GM18951 (cell line): ENCODE results near the gene SWI5.

Source experiments
- POLR2A ChIP-seq: IDR thresholded peaks from 4 replicates; pipeline ENCODE4 v1.6.1; 2011; ENCODE audit warnings: mild to moderate bottlenecking; ENCODE audit not compliant: insufficient read length, insufficient read depth; ENCODE audit errors: extremely low read depth
- in situ Hi-C: fragments of 300-500 bp; cut with MboI; formaldehyde crosslinking; loops from one replicate; pipeline ENCODE4 v1.12.0; 2022; ENCODE audit warnings: low sequenced_read_pairs, mixed read lengths, inconsistent platforms; ENCODE audit not compliant: unreplicated experiment

The SWI5 gene

DNA sequence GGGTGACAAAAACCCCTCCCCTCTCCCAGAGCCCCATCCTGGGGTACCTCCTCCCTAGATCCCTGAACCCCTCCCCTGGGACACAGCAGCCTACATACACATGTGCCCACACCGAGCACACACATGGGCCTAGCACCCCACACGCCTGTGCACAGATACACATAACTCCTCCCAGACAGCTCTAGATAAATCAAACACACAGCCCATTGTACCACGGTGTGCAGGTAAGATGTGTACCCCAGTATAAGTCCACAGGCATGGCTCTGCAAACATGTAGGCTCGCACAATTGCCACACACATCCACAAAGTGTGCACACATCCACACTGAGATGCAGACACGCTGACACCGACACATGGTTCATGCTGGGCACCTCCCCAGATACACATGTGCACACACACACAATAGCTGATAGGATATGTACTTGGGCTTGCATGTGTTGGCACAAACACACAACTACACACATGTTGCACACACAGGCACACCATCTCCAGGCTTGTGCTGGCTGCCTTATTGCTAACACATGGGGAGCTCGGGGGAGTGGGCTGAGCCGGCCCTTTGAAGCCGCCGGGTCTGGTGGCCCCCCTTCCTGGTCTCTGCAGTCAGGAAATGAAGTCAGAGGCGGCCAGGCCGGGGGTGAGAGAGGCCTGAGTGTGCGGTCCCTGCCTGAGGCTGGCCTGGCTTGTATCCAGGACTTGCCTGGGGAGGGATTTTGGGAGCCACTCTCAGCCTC, 30.5 kb upstream of the SWI5 start:
- in situ Hi-C loops = no loop called here
- TF ChIP-seq POLR2A = no peak

DNA sequence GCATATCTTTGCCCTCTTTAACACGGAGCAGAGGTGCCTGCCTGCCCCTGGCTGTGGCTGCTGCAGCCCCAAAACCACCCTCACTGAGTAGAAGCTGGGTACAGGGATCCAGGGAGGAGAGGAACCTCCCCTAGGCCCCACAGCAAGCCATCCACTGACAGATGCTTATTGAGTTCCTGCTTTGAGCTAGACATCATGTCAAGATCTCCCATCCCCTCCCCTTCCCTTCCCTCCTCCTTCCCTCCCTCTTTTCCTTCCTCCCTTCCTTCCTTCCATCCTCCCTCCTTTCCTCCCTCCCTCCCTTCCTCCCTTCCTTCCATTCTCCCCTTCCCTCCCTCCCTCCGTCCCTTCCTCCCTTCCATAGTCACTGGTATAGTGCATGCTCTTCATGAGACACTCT, 29.6 kb upstream of the SWI5 start:
- no peak for TF ChIP-seq POLR2A
- in situ Hi-C loops = no loop called here

DNA sequence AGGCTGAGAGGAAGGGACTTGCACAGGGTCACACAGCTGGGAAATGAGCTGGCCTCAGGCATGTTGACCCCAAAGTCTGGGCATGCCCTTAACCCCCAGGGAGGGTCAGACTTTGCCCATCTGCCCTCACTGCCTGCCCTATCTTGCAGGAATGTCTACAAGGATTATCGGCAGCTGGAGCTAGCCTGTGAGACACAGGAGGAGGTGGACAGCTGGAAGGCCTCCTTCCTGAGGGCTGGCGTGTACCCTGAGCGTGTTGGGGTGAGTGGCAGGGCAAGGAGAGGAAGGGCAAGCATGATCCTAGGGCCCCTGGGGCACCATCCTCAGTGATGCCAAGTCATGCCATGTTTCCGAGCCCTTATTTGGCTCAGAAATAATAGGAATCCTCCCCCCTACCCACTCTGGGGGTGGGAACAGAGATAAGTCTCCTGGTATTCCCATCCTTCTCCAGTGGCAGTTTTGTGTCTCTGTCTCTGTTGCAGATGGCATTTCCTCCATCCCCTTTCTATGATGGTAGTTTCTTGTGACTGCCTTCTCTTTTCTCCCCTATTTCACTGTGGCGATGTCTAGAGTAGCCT, 28.8 kb upstream of the SWI5 start:
- in situ Hi-C loops = no loop called here
- TF ChIP-seq POLR2A = no peak

DNA sequence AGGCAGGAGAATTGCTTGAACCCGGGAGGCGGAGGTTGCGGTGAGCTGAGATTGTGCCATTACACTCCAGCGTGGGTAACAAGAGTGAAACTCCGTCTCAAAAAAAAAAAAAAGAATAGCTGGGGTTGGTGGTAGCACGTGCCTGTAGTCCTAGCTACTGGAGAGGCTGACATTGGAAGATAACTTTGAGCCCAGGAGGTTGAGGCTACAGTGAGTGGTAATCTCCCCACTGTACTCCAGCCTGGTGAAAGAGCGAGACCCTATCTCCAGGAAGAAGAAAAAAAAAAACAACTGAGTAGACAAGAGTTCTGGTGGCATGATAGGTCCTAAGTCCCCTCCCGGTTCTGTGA, 26.5 kb upstream of the SWI5 start:
- in situ Hi-C loops = no loop called here
- TF ChIP-seq POLR2A = no peak

DNA sequence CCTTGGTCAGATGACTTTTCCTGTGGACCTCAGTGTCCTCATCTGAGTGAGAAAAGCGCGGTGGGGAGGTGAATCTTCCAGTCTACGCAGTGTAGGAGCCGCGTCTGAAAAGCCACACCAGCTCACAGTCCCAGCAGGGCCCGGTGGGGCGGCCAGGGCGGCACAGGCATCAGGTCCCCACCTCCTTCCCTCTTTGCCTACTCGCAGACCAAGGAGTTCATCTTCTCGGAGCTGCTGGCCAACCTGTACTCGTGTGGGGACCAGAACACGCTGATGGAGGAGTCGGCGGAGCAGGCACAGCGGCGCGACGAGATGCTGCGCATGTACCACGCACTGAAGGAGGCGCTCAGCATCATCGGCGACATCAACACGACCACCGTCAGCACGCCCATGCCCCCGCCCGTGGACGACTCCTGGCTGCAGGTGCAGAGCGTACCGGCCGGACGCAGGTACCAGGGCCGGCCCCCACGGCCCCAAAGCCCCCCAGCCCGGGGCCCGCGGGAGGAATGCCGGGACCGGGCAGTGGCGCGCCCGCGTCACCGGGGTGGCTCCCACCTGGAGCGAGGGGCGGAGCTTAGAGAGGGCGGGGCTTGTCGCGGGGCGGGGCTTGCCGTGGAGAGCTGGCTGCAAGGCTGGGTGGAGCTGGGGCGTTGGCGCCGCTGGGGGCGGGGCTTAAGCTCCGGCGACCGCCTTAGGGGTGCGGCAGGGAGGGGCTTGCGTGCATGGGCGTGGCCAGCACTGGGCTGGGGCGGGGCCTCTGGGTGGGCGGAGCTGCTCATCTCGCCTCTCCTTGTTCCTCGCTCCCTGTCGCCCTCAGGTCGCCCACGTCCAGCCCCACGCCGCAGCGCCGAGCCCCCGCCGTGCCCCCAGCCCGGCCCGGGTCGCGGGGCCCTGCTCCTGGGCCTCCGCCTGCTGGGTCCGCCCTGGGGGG, 25.9 kb upstream of the SWI5 start:
- no peak for TF ChIP-seq POLR2A
- in situ Hi-C loops = no loop called here

DNA sequence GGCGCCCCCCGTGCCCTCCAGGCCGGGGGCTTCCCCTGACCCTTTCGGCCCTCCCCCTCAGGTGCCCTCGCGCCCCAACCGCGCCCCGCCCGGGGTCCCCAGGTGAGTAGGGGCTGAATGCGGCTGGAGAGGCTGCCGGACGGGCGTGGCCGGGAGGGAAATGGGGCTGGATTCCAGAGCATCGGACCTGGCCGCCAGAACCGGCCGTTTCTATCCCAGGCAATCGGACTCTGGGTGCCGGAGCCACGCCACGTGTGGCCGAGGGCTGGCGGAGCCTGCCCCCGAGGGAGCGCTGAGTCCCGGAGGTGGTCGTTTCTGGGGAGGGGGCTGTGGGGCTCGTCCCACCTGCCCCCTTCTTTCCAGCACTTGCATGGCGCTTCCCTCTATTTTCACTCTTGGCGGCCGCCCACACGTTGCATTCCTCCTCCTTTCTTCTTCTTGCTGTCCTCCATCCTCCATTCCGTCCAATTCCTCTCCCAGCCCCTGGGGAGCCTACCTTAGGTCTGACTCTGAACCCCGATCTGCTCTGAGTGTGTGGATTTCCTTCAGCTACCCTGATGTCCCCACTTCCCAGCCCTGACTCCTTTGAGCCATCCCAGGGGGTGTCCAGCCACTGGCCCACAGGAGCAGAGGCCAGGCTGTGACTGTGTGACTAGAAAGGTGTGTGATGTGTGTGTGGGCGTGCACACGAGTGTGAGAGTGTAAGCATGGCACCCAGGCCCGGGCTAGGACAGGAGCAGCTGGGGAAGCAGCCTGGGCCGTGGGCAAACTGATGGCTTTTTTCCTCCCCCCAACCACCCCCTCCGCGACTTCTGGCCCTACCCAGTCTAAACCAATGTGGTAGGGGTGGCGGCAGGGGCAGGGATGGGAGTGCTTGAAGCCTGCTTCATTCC, 25.0 kb upstream of the SWI5 start:
- TF ChIP-seq POLR2A = no peak
- in situ Hi-C loops = no loop called here

DNA sequence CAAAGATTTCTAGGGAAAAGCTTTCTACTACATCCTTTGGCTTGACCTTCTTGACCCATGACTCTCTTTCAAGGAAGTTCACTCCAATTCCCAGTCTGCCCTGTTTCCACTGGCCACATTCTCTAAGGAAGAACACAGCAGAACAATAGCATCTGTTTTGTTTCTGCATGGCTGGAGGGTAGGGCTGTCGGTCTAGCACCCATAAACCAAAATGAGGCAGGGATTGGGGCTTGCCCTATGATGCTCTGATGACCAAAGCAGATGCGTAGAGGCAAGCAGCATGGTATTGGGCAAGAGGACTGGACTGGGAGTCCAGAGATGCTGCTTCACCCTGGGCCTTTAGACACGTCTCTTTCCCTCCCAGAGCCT, 24.4 kb upstream of the SWI5 start:
- TF ChIP-seq POLR2A = no peak
- in situ Hi-C loops = no loop called here

DNA sequence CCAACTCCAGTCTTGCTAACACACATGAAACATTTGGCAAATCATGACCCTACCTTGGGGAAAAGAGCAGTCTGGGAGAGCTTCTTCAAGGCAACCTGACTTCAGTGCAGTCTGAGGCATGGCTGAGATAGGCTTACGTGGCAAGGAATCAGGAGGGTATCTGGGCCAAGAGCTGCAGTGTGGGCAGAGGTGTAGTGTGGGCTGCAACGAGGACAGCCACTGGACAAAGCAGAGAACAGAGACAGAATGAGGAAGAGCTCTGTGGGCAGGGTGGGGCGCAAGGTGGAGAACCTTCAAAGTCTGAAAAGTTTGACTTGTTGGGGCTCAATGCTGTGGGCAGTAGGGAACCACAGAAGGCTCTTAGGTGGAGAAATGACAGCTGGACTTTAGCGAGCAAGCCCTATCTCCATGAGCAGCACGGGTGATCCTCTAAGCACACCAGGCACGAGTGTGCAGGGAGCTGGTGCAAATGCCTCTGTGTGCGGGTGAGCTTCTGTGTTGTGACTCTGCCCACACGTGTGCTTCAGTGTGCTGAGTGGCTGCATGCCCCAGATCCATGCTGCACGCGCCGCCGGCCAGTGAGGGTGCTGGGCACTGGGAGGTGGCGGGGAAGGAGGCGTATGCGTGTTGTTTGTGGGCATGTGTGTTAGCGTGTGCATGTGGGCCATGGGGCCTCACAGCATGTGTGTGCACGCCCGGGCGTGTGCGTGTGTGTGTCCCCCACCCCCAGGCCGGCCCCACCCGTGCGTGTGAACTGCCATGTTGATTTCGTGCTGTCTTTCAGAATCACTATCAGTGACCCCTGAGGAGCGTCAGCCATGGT, 23.5 kb upstream of the SWI5 start:
- no peak for TF ChIP-seq POLR2A
- in situ Hi-C loops = no loop called here

DNA sequence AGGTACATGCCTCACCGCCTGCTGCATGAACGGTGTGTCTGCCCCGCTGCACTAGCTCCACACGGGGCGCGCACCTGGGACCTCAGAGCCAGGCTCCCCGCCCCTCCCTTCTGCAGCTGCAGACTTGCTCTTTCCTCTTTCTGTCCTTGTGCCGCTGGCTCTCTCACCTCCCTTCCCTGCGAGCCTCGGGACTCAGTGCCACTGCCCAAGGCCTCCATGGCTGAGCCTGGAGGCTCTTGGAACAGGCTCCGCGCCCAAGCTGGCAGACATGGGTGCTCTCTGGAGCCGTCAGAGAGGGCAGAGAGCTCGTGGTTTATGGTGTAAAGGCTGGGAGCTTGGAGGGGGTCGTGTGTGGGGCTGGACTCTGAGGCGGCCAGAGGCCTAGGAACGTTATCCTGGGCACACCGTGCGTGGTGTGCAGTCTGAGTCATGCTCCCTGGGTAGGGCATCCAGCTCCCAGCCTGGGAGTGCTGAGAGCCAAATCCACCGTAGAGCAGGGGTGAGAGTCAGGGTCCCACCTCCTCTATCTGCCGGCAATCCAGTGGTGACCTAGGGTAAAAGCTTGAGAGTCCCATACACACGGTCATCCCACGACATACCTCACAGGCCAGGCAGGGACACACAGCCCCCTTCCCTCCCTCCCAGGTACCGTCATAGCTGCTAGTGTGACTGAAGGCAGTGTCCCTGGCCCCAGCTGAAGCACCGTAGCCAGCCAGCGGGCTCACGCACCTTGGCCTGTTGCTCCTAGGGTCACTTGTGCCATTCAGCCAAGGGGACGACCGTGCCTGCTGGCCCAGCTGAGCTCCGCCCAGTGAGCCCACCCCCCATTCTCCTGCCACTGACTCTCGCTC, 22.7 kb upstream of the SWI5 start:
- in situ Hi-C loops = no loop called here
- TF ChIP-seq POLR2A = no peak

DNA sequence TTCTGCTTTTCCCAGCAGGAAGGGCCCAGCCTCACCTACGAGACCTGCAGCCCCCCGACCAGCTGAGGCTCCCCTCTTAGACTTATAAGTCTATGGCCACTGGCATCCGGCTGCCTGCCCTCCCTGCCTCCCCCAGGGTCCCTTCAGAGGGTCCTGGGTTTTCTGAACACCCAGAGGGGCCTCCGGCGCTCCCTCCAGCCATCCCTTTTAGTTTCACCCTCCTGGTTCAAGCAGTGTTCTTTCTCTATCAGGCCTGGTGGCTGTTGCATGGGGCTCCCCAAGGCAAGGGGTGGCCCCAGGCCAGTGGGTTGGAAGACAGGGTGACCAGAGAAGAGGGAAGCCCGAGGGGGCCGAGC, 22.1 kb upstream of the SWI5 start:
- in situ Hi-C loops = no loop called here

DNA sequence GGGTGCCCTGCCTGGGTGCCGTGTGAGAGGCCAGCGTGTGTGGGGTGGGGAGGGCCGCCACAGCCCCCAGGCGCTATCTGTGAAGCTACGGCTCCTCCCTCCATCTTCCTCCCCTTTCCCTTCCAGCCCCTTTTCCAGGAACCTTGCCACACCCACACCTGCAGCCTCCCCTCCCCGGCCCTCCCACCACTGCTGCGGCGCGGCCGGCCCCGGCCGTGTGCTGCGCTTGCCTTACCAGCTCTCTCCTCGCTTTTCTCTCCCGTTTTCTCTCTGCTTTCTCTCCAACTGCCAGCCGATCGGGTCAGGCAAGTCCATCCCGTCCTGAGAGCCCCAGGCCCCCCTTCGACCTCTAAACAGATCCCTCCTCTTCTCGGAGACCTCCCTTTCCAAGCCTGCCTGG, 21.7 kb upstream of the SWI5 start:
- in situ Hi-C loops = no loop called here
- no peak for TF ChIP-seq POLR2A

More for the DNA sequence above, 22.1 kb upstream of the SWI5 start:
- no peak for TF ChIP-seq POLR2A
